Endothelial cell of umbilical vein (primary cell): ENCODE results near the gene HNMT. TPM values are rescaled to one million over a fixed set of nuclear protein-coding genes. Genes with fewer than 3 reads are reported as not detected.

ENCODE experiments used
- BruUV-seq: library from RNA; stranded (reverse); fragments of 400-500 nt; replicated peaks from 2 replicates; lab custom pipeline; 2021; lab: Mats Ljungman, UMichigan
- CTCF ChIA-PET: fragments of 300-600, 350-600 bp; sonication (Branson Sonifier 250); formaldehyde crosslinking; loops from one replicate; lab custom pipeline; 2021; ENCODE audit warnings: antibody characterized with exemption, inconsistent platforms; lab: Charles Lee
- POLR2A ChIA-PET: fragments of 300-600, 350-600 bp; sonication (Branson Sonifier 250); formaldehyde crosslinking; loops from one replicate; lab custom pipeline; 2021; ENCODE audit warnings: antibody characterized with exemption, inconsistent platforms; lab: Charles Lee
- DNase-seq: peaks from one replicate; pipeline ENCODE4 v3.0.0-alpha.2; 2011; ENCODE audit warnings: low read depth, low spot score
- FAIRE-seq: peaks from 2 replicates; lab custom pipeline; 2011; peaks lifted over from hg19 to GRCh38; lab: Jason Lieb, UNC
- H2AFZ ChIP-seq: 2 replicates; pipeline ENCODE4 v1.6.0; 2012; ENCODE audit warnings: low read depth, low read length, control low read depth, inconsistent platforms
- H3K27ac ChIP-seq: 2 replicates; pipeline ENCODE4 v1.5.1; 2011; ENCODE audit warnings: low read depth, mild to moderate bottlenecking, control low read depth, low read length, moderate library complexity; ENCODE audit not compliant: insufficient read depth
- H3K27me3 ChIP-seq, 2 experiments: 2 replicates each; pipeline versions ENCODE4 v1.6.0 to v1.6.1; 2011; ENCODE audit warnings: low read length in 2 of 2, mixed read lengths in 1 of 2; ENCODE audit not compliant: control insufficient read depth in 2 of 2, insufficient read depth in 2 of 2
- H3K36me3 ChIP-seq, 2 experiments: 2 replicates in 1 of 2; 3 replicates in 1 of 2; pipeline ENCODE4 v1.5.1; 2011; ENCODE audit warnings: low read length in 2 of 2, mild to moderate bottlenecking in 1 of 2, moderate library complexity in 1 of 2; ENCODE audit not compliant: control insufficient read depth in 2 of 2, insufficient read depth in 2 of 2; ENCODE audit errors: extremely low read depth in 1 of 2
- H3K4me1 ChIP-seq: 3 replicates; pipeline ENCODE4 v1.5.1; 2011; ENCODE audit warnings: mild to moderate bottlenecking, low read length; ENCODE audit not compliant: control insufficient read depth, insufficient read depth; ENCODE audit errors: extremely low read depth
- H3K4me2 ChIP-seq: 2 replicates; pipeline ENCODE4 v1.6.1; 2011; ENCODE audit warnings: low read length, control low read depth, mixed read lengths; ENCODE audit not compliant: insufficient read depth
- H3K4me3 ChIP-seq, 3 experiments: fragments of 200-600 bp in 1 of 3; sonication (generic), shearing (Covaris generic) in 1 of 3; replicated peaks in 1 of 3; 2 replicates each; pipeline ENCODE4 v1.5.1; 2011 to 2016; ENCODE audit warnings: control low read depth in 3 of 3, low read length in 3 of 3, mild to moderate bottlenecking in 2 of 3, inconsistent platforms in 1 of 3, low read depth in 1 of 3, moderate library complexity in 1 of 3; ENCODE audit not compliant: insufficient read depth in 1 of 3
- H3K79me2 ChIP-seq: 2 replicates; pipeline ENCODE4 v1.6.0; 2012; ENCODE audit warnings: low read length, inconsistent platforms; ENCODE audit not compliant: control insufficient read depth, insufficient read depth
- H3K9ac ChIP-seq: replicated peaks from 2 replicates; pipeline ENCODE3; 2011; ENCODE audit warnings: low read length, control low read depth; ENCODE audit not compliant: insufficient read depth; ENCODE audit errors: extremely low read depth
- H3K9me1 ChIP-seq: replicated peaks from 3 replicates; pipeline ENCODE4 v1.6.0; 2011; ENCODE audit warnings: mild to moderate bottlenecking, low read length; ENCODE audit not compliant: control insufficient read depth, insufficient read depth; ENCODE audit errors: extremely low read depth
- H3K9me3 ChIP-seq: replicated peaks from 2 replicates; pipeline ENCODE4 v1.5.1; 2012; ENCODE audit warnings: low read length, inconsistent platforms; ENCODE audit not compliant: control insufficient read depth, insufficient read depth
- H4K20me1 ChIP-seq: replicated peaks from 2 replicates; pipeline ENCODE3; 2011; ENCODE audit warnings: mild to moderate bottlenecking, low read length; ENCODE audit not compliant: control insufficient read depth, insufficient read depth; ENCODE audit errors: extremely low read depth
- EZH2 ChIP-seq: IDR thresholded peaks from 2 replicates; pipeline ENCODE4 v1.6.1; 2012; ENCODE audit warnings: borderline replicate concordance, low read depth, mild to moderate bottlenecking, moderate library complexity, low read length, inconsistent platforms; ENCODE audit not compliant: severe bottlenecking
- FOS ChIP-seq: IDR thresholded peaks from 2 replicates; pipeline ENCODE4 v1.6.1; 2011; ENCODE audit warnings: mild to moderate bottlenecking, low read length, moderate library complexity, borderline replicate concordance; ENCODE audit not compliant: insufficient read depth
- GATA2 ChIP-seq: IDR thresholded peaks from 2 replicates; pipeline ENCODE4 v1.7.0; 2011; ENCODE audit warnings: low read depth, mild to moderate bottlenecking, moderate library complexity, mixed read lengths, low read length; ENCODE audit not compliant: insufficient read length, insufficient read depth
- JUN ChIP-seq: IDR thresholded peaks from 2 replicates; pipeline ENCODE4 v1.6.1; 2011; ENCODE audit warnings: borderline replicate concordance, low read depth; ENCODE audit not compliant: insufficient read length, insufficient read depth
- MAX ChIP-seq: IDR thresholded peaks from 2 replicates; pipeline ENCODE4 v1.6.1; 2011; ENCODE audit not compliant: insufficient read depth, insufficient read length
- MYC ChIP-seq: IDR thresholded peaks from one replicate; pipeline ENCODE4 v1.6.1; 2011; ENCODE audit warnings: mild to moderate bottlenecking, low read depth, low read length
- POLR2A ChIP-seq: IDR thresholded peaks from 2 replicates; pipeline ENCODE4 v1.6.1; 2012; ENCODE audit warnings: low read depth, mild to moderate bottlenecking, control low read depth, low read length
- POLR2AphosphoS5 ChIP-seq: IDR thresholded peaks from 2 replicates; pipeline ENCODE4 v1.6.1; 2012; ENCODE audit warnings: low read depth, mild to moderate bottlenecking, control low read depth, low read length, moderate library complexity; ENCODE audit not compliant: insufficient read depth
- dilution Hi-C: fragments of 300-500 bp; cut with MboI; formaldehyde crosslinking; loops from one replicate; pipeline ENCODE4 v1.15.0; 2019; ENCODE audit warnings: low sequenced_read_pairs; ENCODE audit not compliant: extremely low pct_ligation_motif_present
- intact Hi-C: fragments of 100-400 bp; cut with micrococcal nuclease; formaldehyde crosslinking; loops from one replicate; pipeline ENCODE4 v1.10.0; 2022
- polyA plus RNA-seq, 4 experiments: library from polyadenylated mRNA; depleted of rRNA in 3 of 4; stranded (reverse) in 3 of 4; unstranded in 1 of 4; fragments of >200 nt; gene quantifications; 2 replicates each; pipeline versions ENCODE4 v1.2.1 to v1.2.3, GENCODE V29; 2011 to 2012; ENCODE audit warnings: missing spikeins in 1 of 4
- total RNA-seq: library from RNA; stranded (reverse); gene quantifications from 2 replicates; pipeline ENCODE4 v1.2.3, GENCODE V29; 2021
- TF ChIP-seq, protein P1 (sequence below), 2 donors: IDR thresholded peaks; 1 replicate in 1 of 2; 2 replicates in 1 of 2; pipeline ENCODE4 v1.5.1; 2011; ENCODE audit warnings: low read length in 2 of 2, mild to moderate bottlenecking in 2 of 2, moderate library complexity in 2 of 2, control low read depth in 1 of 2, inconsistent platforms in 1 of 2, low read depth in 1 of 2; ENCODE audit not compliant: insufficient read depth in 1 of 2; ENCODE audit errors: extremely low read depth in 1 of 2

The HNMT gene
- total and polyA plus RNA-seq, 2 donors (not counting 3 experiments of a cell fraction or from before 2014, with no cell fraction given): 8.6 to 16.9 TPM

DNA sequence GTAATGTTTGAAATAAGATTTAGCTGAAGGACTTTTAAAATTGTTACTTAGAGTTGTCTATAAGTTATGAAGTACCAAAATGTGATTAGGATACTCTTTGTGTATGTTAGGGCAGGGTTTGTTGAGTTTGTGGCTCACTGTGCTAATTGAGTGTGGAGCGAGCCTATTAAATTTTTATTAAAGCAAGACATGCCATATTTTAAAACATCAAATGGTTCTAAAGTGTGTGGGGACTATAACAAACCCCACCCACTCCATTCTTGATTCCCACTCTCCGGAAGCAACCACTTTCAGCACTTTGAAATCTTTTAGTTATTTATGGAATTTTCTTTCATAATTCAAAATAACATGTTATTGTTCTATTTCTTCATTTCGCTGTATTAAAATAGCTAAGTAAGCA, 1.8 kb downstream of the HNMT start:
- no peak for FAIRE-seq
- Histone ChIP-seq H2AFZ (no peak overlapping the region), H3K79me2 (peaks cover 1% of the 10 kb centered on the region), H3K4me2 (peak overlapping the region; percentile 51), H3K9ac (no peak overlapping the region), H3K27me3 (no peaks in the 10 kb centered on the region), H3K9me3 (no peaks in the 10 kb centered on the region), H3K4me3 (peak overlapping the region in 1 of 3 experiments; percentile 59), H3K4me1 (peaks cover 45% of the 10 kb centered on the region), H3K36me3 (no peaks in the 10 kb centered on the region), H4K20me1 (no peaks in the 10 kb centered on the region), H3K27ac (no peak overlapping the region), H3K9me1 (no peaks in the 10 kb centered on the region)
- no peak for DNase-seq
- intact Hi-C loops: no loop called here
- BruUV-seq: no TSS peak
- dilution Hi-C loops: no loop called here
- ChIA-PET POLR2A (no interaction called here), CTCF (interaction anchor here (2.6 kb wide), 1 partner anchor 19 kb away, joined by 11 read pairs; no protein-coding TSS in a partner anchor)
- no peak for TF ChIP-seq MAX
- no peak for TF ChIP-seq EZH2
- TF ChIP-seq FOS: no peak
- TF ChIP-seq, protein P1, sequence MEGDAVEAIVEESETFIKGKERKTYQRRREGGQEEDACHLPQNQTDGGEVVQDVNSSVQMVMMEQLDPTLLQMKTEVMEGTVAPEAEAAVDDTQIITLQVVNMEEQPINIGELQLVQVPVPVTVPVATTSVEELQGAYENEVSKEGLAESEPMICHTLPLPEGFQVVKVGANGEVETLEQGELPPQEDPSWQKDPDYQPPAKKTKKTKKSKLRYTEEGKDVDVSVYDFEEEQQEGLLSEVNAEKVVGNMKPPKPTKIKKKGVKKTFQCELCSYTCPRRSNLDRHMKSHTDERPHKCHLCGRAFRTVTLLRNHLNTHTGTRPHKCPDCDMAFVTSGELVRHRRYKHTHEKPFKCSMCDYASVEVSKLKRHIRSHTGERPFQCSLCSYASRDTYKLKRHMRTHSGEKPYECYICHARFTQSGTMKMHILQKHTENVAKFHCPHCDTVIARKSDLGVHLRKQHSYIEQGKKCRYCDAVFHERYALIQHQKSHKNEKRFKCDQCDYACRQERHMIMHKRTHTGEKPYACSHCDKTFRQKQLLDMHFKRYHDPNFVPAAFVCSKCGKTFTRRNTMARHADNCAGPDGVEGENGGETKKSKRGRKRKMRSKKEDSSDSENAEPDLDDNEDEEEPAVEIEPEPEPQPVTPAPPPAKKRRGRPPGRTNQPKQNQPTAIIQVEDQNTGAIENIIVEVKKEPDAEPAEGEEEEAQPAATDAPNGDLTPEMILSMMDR (IDR thresholded peaks at IDR 0.05; ENCODE audit: extremely low read depth in 1 of 2, insufficient read depth in 1 of 2, low read depth in 1 of 2, low read length in 2 of 2): no peak
- TF ChIP-seq GATA2: no peak
- no peak for TF ChIP-seq MYC
- no peak for TF ChIP-seq POLR2AphosphoS5
- no peak for TF ChIP-seq JUN
- TF ChIP-seq POLR2A: no peak
